GM23338 (cell line): ENCODE data around the gene ARRB1. TPM values are rescaled to one million over a fixed set of nuclear protein-coding genes. Genes with fewer than 3 reads are reported as not detected.

ENCODE experiments used
- ATAC-seq: fragments of 200-7000 bp; cut with Tn5 transposase; 3 replicates; pipeline ENCODE4 v1.9.1; 2020
- DNase-seq: peaks from one replicate; pipeline ENCODE4 v3.0.0-alpha.2; 2015; ENCODE audit warnings: low spot score
- H2AFZ ChIP-seq: fragments of 200-600 bp; sonication (generic); 2 replicates; pipeline ENCODE4 v1.8.0; 2016; ENCODE audit warnings: antibody characterized with exemption, mild to moderate bottlenecking, moderate library complexity
- H3F3A ChIP-seq: fragments of 200-600 bp; sonication (generic); replicated peaks from 2 replicates; pipeline ENCODE4 v1.8.0; 2017; ENCODE audit warnings: antibody characterized with exemption, mixed run types, low read depth
- H3K27ac ChIP-seq: fragments of 200-600 bp; sonication (generic); 2 replicates; pipeline ENCODE4 v1.6.1; 2016; ENCODE audit warnings: low read depth
- H3K27me3 ChIP-seq: fragments of 200-600 bp; sonication (generic); 2 replicates; pipeline ENCODE4 v1.8.0; 2016; ENCODE audit warnings: mild to moderate bottlenecking, mixed run types, moderate library complexity; ENCODE audit not compliant: insufficient read depth
- H3K36me3 ChIP-seq: fragments of 200-600 bp; sonication (generic); 2 replicates; pipeline ENCODE4 v1.8.0; 2016; ENCODE audit warnings: mild to moderate bottlenecking; ENCODE audit not compliant: insufficient read depth
- H3K4me1 ChIP-seq: fragments of 200-600 bp; sonication (generic); 2 replicates; pipeline ENCODE4 v1.8.0; 2016; ENCODE audit warnings: mild to moderate bottlenecking, moderate library complexity; ENCODE audit not compliant: insufficient read depth
- H3K4me2 ChIP-seq: fragments of 200-600 bp; sonication (generic); 2 replicates; pipeline ENCODE4 v1.7.1; 2017; ENCODE audit warnings: mixed run types
- H3K4me3 ChIP-seq: fragments of 200-600 bp; sonication (generic); 2 replicates; pipeline ENCODE4 v1.6.1; 2016; ENCODE audit warnings: mixed run types
- H3K79me2 ChIP-seq: fragments of 200-600 bp; sonication (generic); replicated peaks from 2 replicates; pipeline ENCODE4 v1.8.0; 2017; ENCODE audit warnings: mild to moderate bottlenecking; ENCODE audit not compliant: insufficient read depth
- H3K9me2 ChIP-seq: fragments of 200-600 bp; sonication (generic); 2 replicates; pipeline ENCODE4 v1.8.0; 2017; ENCODE audit not compliant: insufficient read depth
- H4K20me1 ChIP-seq: fragments of 200-600 bp; sonication (generic); replicated peaks from 2 replicates; pipeline ENCODE4 v1.8.0; 2017; ENCODE audit warnings: mild to moderate bottlenecking; ENCODE audit not compliant: insufficient read depth
- H3K27ac Mint-ChIP-seq: 2 replicates; pipeline ENCODE4 v1.8.0; 2020; ENCODE audit warnings: inconsistent platforms, mild to moderate bottlenecking, moderate library complexity, mixed read lengths
- H3K27me3 Mint-ChIP-seq: 3 replicates; pipeline ENCODE4 v1.8.0; 2022; ENCODE audit warnings: low read depth, mild to moderate bottlenecking, moderate library complexity, mixed read lengths, inconsistent platforms; ENCODE audit not compliant: insufficient read depth, poor library complexity
- H3K36me3 Mint-ChIP-seq: 3 replicates; pipeline ENCODE4 v1.8.0; 2021; ENCODE audit warnings: low read depth, mild to moderate bottlenecking, inconsistent platforms, moderate library complexity, mixed read lengths
- H3K4me1 Mint-ChIP-seq: 3 replicates; pipeline ENCODE4 v1.8.0; 2020; ENCODE audit warnings: mild to moderate bottlenecking, inconsistent platforms, mixed read lengths
- H3K4me3 Mint-ChIP-seq: 3 replicates; pipeline ENCODE4 v1.8.0; 2021; ENCODE audit warnings: moderate library complexity, mild to moderate bottlenecking, inconsistent platforms, mixed read lengths
- H3K9me3 Mint-ChIP-seq: 3 replicates; pipeline ENCODE4 v1.8.0; 2020; ENCODE audit warnings: moderate library complexity, mild to moderate bottlenecking, inconsistent platforms, mixed read lengths
- CREB1 ChIP-seq: fragments of 250-450 bp; sonication (Bioruptor Pico); IDR thresholded peaks from 2 replicates; pipeline ENCODE4 v1.5.0; 2020; ENCODE audit warnings: low read depth, mild to moderate bottlenecking, moderate library complexity
- CTCF ChIP-seq, 2 experiments: fragments of 200-600 bp in 1 of 2; sonication (generic) in 1 of 2; conservative IDR thresholded peaks; 2 replicates each; pipeline versions ENCODE4 v1.5.1 to v1.6.1; 2016 to 2017; ENCODE audit warnings: antibody characterized with exemption in 2 of 2, low read depth in 2 of 2, mild to moderate bottlenecking in 2 of 2, moderate library complexity in 1 of 2
- EZH2phosphoT487 ChIP-seq: fragments of 200-600 bp; sonication (generic); IDR thresholded peaks from one replicate; pipeline ENCODE4 v1.8.1; 2018; ENCODE audit warnings: antibody characterized with exemption; ENCODE audit not compliant: unreplicated experiment
- JUNB ChIP-seq: IDR thresholded peaks from one replicate; pipeline ENCODE4 v1.6.1; 2016; ENCODE audit warnings: antibody characterized with exemption; ENCODE audit not compliant: unreplicated experiment
- NANOG ChIP-seq: IDR thresholded peaks from 2 replicates; pipeline ENCODE4 v1.6.1; 2016; ENCODE audit warnings: antibody characterized with exemption, borderline replicate concordance
- STAT1 ChIP-seq: IDR thresholded peaks from one replicate; pipeline ENCODE4 v1.6.1; 2016; ENCODE audit warnings: antibody characterized with exemption; ENCODE audit not compliant: unreplicated experiment
- ZNF114 ChIP-seq: fragments of 250-450 bp; sonication (Bioruptor Pico); IDR thresholded peaks from 2 replicates; pipeline ENCODE4 v1.5.0; 2020; ENCODE audit warnings: mild to moderate bottlenecking, moderate library complexity
- ZNF462 ChIP-seq: fragments of 250-450 bp; sonication (Bioruptor Pico); IDR thresholded peaks from 2 replicates; pipeline ENCODE4 v1.5.0; 2020; ENCODE audit warnings: mild to moderate bottlenecking, moderate library complexity
- polyA plus RNA-seq: library from polyadenylated mRNA; unstranded; fragments of >200 nt; fragmentation: Nextera tagmentation; extraction: Ambion mirVana; gene quantifications from 2 replicates; pipeline ENCODE4 v1.2.1, GENCODE V29; 2016
- total RNA-seq: library from RNA; depleted of rRNA; stranded (reverse); fragments of >200 nt; shearing (Covaris generic); gene quantifications from 2 replicates; pipeline ENCODE4 v1.2.3, GENCODE V29; 2014
- TF ChIP-seq, protein P1 (sequence below): IDR thresholded peaks from 2 replicates; pipeline ENCODE4 v1.6.1; 2016; ENCODE audit warnings: antibody characterized with exemption
- TF ChIP-seq, protein P2 (sequence below): IDR thresholded peaks from one replicate; pipeline ENCODE4 v1.6.1; 2018; ENCODE audit warnings: antibody characterized with exemption; ENCODE audit not compliant: unreplicated experiment

Gene ARRB1
- total and polyA plus RNA-seq, 2 experiments from 2014 or later, result 6.3 to 11.1 TPM

- TF ChIP-seq CTCF (conservative IDR thresholded peaks at IDR 0.05; ENCODE audit: low read depth in 2 of 2), result no peak
- TF ChIP-seq, protein P1, sequence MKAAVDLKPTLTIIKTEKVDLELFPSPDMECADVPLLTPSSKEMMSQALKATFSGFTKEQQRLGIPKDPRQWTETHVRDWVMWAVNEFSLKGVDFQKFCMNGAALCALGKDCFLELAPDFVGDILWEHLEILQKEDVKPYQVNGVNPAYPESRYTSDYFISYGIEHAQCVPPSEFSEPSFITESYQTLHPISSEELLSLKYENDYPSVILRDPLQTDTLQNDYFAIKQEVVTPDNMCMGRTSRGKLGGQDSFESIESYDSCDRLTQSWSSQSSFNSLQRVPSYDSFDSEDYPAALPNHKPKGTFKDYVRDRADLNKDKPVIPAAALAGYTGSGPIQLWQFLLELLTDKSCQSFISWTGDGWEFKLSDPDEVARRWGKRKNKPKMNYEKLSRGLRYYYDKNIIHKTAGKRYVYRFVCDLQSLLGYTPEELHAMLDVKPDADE, result no peak
- no peak for TF ChIP-seq NANOG
- no peak for TF ChIP-seq STAT1
- TF ChIP-seq, protein P2, sequence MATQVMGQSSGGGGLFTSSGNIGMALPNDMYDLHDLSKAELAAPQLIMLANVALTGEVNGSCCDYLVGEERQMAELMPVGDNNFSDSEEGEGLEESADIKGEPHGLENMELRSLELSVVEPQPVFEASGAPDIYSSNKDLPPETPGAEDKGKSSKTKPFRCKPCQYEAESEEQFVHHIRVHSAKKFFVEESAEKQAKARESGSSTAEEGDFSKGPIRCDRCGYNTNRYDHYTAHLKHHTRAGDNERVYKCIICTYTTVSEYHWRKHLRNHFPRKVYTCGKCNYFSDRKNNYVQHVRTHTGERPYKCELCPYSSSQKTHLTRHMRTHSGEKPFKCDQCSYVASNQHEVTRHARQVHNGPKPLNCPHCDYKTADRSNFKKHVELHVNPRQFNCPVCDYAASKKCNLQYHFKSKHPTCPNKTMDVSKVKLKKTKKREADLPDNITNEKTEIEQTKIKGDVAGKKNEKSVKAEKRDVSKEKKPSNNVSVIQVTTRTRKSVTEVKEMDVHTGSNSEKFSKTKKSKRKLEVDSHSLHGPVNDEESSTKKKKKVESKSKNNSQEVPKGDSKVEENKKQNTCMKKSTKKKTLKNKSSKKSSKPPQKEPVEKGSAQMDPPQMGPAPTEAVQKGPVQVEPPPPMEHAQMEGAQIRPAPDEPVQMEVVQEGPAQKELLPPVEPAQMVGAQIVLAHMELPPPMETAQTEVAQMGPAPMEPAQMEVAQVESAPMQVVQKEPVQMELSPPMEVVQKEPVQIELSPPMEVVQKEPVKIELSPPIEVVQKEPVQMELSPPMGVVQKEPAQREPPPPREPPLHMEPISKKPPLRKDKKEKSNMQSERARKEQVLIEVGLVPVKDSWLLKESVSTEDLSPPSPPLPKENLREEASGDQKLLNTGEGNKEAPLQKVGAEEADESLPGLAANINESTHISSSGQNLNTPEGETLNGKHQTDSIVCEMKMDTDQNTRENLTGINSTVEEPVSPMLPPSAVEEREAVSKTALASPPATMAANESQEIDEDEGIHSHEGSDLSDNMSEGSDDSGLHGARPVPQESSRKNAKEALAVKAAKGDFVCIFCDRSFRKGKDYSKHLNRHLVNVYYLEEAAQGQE, result no peak
- TF ChIP-seq CREB1 (CRISPR knock-in tag), result no peak
- TF ChIP-seq ZNF114 (CRISPR knock-in tag), result no peak
Observed at GRCh38 chr11:75277991-75278790, 73.3 kb downstream of the ARRB1 start (continued).

DNA sequence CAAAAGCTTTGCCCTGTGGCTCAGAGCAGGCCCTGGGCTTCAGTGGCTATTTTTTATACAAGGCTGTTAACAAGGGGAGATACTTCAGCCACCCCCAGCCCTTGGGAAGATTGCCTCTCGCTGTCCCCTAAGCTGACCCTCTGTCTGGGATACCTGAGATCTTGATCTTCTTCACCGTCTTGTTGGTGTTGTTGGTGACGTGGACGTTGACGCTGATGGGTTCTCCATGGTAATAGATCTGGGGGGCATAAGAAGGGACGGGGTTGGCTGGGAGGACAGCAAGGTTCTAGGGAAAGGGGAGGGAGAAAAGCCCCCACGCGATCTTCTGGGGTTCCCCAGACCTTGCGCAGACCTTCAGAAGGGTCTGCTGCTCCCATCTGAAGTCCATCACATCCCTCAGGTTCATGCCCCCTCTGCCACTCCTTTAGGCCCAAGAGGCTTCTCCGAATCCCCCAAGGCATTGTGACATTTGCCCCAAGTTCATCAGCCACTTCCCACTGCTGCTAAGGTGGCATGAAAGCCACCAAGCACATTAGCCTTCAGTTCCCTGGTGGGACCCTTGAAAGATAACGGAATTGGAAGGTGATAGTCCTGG, 74.2 kb downstream of the ARRB1 start:
- Histone ChIP-seq H3K79me2 (no peaks in the 10 kb centered on the region), H3K4me2 (no peak overlapping the region), H3K27me3 (no peaks in the 10 kb centered on the region), H3K4me1 (peaks cover 5% of the 10 kb centered on the region; the same call in 1 of the 2 replicates), H4K20me1 (no peaks in the 10 kb centered on the region), H3K9me2 (no peaks in the 10 kb centered on the region), H3K4me3 (no peak overlapping the region), H3F3A (no peaks in the 10 kb centered on the region), H3K27ac (no peak overlapping the region), H2AFZ (no peak overlapping the region), H3K36me3 (no peaks in the 10 kb centered on the region)
- H3K27me3 Mint-ChIP-seq, result peaks cover 10% of the 10 kb centered on the region
- no peaks in the 10 kb centered on the region for H3K9me3 Mint-ChIP-seq
- peaks cover 81% of the 10 kb centered on the region for H3K36me3 Mint-ChIP-seq
- ATAC-seq, result no peak
- H3K4me1 Mint-ChIP-seq, result peaks cover 30% of the 10 kb centered on the region
- H3K4me3 Mint-ChIP-seq, result no peak overlapping the region; the same call in 2 of the 3 replicates
- H3K27ac Mint-ChIP-seq, result no peak overlapping the region
- DNase-seq, result no peak
- no peak for TF ChIP-seq NANOG
- no peak for TF ChIP-seq ZNF114 (CRISPR knock-in tag)
- no peak for TF ChIP-seq ZNF462
- no peak for TF ChIP-seq JUNB
- no peak for TF ChIP-seq EZH2phosphoT487
